ENCODE results near the gene PDCD1LG2.

Gene PDCD1LG2

GRCh38 chr9:5549658-5550650, 39.6 kb downstream of the PDCD1LG2 start:
- TF ChIP-seq POLR2AphosphoS5 (IDR thresholded peaks at IDR 0.05; ENCODE audit: low read depth) (no peak), REST (IDR thresholded peaks at IDR 0.05; ENCODE audit: insufficient replicate concordance, low read depth) (no peak), GABPA (IDR thresholded peaks at IDR 0.05; ENCODE audit: low read depth) (no peak), CTCF (IDR thresholded peaks at IDR 0.05; ENCODE audit: insufficient read depth, low read length) (no peak), SPI1 (IDR thresholded peaks at IDR 0.05; ENCODE audit: borderline replicate concordance, low read depth) (no peak)
- Histone ChIP-seq H3K27ac (replicated peaks) (no peak overlapping the region), H3K4me3 (replicated peaks; ENCODE audit: insufficient read depth, low read length) (no peak overlapping the region), H3K27me3 (ENCODE audit: insufficient read depth, poor library complexity, severe bottlenecking) (no peaks in the 10 kb centered on the region)
- DNase-seq (ENCODE audit: low read depth in 1 of 2, low spot score in 1 of 2), result no peak

GRCh38 chr9:5551368-5552150, 41.2 kb downstream of the PDCD1LG2 start:
- no peak for TF ChIP-seq REST (IDR thresholded peaks at IDR 0.05; ENCODE audit: insufficient replicate concordance, low read depth)
- no peak for DNase-seq (ENCODE audit: low read depth in 1 of 2, low spot score in 1 of 2)
- Histone ChIP-seq H3K4me3 (replicated peaks; ENCODE audit: insufficient read depth, low read length) (no peak overlapping the region), H3K27ac (replicated peaks) (no peak overlapping the region), H3K27me3 (ENCODE audit: insufficient read depth, poor library complexity, severe bottlenecking) (no peaks in the 10 kb centered on the region)

GRCh38 chr9:5552301-5552700, 42.0 kb downstream of the PDCD1LG2 start:
- TF ChIP-seq CTCF (IDR thresholded peaks at IDR 0.05; ENCODE audit: insufficient read depth, low read length) (no peak), REST (IDR thresholded peaks at IDR 0.05; ENCODE audit: insufficient replicate concordance, low read depth) (no peak), SPI1 (IDR thresholded peaks at IDR 0.05; ENCODE audit: borderline replicate concordance, low read depth) (no peak), GABPA (IDR thresholded peaks at IDR 0.05; ENCODE audit: low read depth) (no peak), POLR2AphosphoS5 (IDR thresholded peaks at IDR 0.05; ENCODE audit: low read depth) (no peak)
- no peak for DNase-seq (ENCODE audit: low read depth in 1 of 2, low spot score in 1 of 2)
- no peak overlapping the region for H3K27ac ChIP-seq (replicated peaks)

More at GRCh38 chr9:5552301-5552700, 42.0 kb downstream of the PDCD1LG2 start:
- Histone ChIP-seq H3K27me3 (ENCODE audit: insufficient read depth, poor library complexity, severe bottlenecking) (no peaks in the 10 kb centered on the region), H3K4me3 (replicated peaks; ENCODE audit: insufficient read depth, low read length) (no peak overlapping the region)

Data from HL-60 (cell line).